ELF-1 (cell line): ENCODE measurements around the gene TBC1D22A.

Experiments
- DNase-seq: peaks from one replicate; pipeline ENCODE4 v3.0.0-alpha.2; 2016; ENCODE audit warnings: low read depth, low spot score

The TBC1D22A gene

GRCh38 chr22:47199979-47200272, 437.5 kb downstream of the TBC1D22A start:
- no peak for DNase-seq

DNA sequence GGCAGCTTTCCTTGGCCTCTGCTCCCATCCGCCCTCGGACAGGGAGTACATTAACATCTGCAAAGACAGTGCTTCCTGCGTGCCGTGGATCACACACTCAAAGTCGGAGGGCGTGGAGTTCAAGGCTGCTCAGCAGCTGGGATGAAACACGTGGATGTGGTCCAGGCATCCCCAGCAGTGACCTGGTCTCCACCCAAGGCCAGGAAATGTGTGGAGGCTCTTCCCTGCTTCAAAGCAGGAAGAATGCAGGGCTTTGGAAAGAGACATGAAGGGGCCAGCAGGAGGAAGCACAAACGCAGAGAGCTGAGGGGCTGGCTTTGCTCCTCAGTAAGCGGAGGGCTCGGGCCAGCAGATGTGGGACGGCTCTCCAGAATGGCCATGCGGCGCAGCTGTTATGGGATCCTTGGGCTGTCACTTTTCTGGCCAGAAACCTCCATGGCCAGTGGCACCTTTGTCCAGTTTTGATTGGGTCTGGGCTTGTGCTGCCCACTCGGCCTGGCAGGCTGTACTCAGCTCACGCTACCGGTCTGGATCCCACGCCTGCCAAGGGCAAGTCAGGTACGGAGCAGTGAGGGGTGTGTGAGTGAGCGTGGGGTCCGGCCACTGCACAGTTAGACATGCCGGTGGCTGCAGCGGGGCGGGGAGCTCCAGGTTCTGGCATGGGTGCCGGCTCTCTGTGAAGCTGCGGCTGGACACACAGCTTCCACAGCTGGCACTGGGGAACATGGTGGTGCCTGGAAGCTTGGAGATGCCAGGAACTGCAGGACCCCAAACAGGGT, 438.0 kb downstream of the TBC1D22A start:
- peak; percentile 23 for DNase-seq

DNA sequence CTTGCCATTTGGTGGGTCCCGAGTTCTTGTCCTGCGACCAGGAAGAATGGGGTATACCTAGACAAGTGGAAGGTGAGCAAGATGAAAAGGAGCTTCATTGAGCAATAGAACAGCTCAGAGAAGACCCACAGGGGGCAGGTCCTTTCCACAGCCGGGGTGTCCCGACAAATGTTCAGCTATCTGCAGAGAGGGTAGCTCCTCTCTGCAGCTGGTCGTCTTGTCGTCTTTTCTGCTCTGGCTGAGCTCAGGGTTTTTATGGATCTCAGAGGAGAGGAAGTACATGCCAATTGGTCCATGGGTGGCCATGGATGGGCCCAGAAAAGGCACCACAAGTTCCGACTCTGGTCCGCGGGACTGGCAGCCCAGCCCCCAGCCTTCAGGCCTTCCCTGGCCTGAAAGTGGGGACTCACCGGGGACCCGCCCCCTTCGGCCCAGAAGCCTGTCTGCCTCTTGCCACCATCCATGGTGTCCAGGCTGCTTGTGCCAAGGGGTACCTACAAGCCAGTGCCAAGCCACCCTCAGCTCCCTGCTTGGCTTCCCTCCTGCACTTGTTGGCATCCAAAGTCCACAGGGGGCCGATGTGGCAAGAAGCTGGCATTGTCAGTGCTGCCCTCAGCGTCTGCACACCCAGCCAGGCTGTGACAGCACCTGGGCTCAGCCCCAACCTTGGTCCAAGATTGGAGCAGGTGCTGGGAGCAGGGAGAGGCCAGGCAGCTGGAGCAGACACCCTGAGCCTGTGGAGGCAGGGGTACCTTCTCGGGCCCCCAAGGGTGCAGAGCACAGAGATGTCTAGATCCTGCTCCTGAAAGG, 438.9 kb downstream of the TBC1D22A start:
- no peak for DNase-seq

- no peak for DNase-seq
Measured at GRCh38 chr22:47201996-47202818, 439.8 kb downstream of the TBC1D22A start.

GRCh38 chr22:47202819-47203553, 440.5 kb downstream of the TBC1D22A start:
- DNase-seq, result no peak

DNA sequence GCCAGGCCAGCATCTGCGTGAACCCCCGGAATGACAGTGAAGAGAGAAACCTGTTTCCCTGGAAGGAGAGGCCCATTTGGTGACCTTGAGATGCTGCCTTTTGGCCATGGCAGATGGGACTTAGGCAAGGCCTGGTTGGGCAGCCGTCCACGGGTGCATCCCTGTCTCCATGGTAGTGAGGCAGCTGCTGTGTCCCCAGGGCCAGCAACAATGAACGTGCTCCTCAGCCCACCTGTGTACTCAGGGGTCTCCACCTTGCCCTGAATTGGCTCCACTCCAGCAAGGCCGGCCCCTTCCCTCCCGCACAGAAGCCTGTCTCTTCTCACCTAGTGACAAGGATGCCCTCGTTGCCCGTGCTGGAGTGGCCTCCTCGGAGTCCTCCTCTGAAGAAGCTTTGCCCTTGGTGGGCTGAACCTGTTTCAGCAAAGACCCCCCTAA, 441.1 kb downstream of the TBC1D22A start:
- DNase-seq, result no peak

DNA sequence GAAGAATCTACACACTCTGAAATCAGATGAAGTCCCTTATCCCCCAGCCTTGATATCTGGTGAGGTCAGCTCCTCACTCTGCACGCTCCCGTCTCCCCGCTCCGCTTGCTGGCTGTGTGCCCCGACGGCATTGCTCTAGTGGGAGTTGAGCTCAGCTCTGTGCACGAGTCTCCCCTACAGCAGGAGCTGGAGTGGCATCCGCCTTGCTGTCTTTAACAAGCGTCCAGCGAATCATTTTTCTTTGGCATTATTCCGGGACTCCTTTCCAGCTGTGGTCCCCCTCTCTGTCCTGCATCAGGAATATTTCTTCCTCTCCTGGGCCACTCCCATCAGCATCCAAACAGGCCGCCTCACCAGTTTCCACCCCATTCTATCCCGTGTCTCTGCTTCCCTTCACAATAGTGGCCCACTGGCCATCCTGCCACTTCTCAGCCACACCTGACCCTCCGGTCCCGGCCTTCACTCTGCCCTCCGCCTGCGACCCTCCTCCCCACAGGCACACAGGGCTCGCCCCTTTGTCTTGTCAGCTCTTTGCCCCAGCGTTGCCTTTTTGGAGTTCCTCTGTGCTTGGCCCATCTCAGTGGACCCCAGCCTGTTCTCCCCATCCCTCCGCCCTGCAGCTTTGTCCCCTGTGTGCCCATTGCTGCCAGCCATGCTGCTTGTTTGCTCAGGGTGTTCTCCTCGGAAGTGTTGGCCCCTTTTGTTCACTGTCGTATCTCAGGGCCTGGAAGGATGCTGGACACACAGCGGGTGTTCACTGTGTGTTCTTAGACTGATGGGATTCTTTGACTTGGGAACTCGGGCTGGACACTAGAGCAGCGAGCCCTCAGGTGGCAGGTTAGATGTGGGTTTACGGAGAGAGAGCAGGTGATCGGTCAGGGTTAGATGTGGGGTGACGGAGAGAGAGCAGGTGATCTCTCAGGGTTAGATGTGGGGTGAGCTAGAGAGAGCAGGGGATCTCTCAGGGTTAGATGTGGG, 441.8 kb downstream of the TBC1D22A start:
- DNase-seq, result no peak

DNA sequence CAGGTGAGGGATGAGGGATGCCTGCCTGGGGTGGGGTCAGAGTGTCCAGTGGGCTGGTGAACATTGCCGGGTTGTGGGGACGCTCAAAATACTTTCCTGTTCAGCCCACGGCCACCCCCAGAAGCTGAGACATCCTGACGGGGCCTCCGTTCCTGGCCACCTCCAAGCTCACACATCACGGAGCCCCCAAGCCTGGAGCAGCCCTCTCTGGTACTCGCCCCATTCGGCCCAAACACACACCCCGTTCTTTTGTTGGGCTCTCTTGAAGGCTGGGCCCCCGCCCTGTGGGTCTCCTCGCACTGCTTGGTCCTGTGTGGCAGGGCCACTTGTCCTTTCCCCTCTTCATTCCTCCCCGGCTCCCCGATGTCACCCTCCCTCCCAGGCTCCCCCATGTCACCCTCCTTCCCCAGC, 442.6 kb downstream of the TBC1D22A start:
- DNase-seq, result no peak

DNA sequence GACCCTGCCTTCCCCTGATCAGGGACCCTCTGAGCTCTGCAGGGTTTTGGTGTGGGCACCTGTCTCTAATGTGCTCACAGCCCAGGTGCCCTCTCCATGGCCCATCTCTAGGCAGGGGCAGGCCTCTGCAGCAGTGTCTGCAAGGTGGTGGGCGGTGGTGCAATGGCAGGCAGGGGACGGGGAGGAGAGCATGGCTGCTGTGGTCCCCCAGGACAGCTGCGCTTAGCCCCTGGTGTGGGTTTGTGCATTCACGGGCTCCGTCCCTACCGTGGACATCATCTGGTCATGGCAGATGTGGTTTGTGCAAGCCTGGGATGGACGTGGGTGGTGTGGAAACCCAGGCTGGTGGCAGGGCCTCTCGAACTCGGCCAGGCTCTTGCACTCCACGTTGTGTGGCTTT, 443.1 kb downstream of the TBC1D22A start:
- DNase-seq, result no peak

DNA sequence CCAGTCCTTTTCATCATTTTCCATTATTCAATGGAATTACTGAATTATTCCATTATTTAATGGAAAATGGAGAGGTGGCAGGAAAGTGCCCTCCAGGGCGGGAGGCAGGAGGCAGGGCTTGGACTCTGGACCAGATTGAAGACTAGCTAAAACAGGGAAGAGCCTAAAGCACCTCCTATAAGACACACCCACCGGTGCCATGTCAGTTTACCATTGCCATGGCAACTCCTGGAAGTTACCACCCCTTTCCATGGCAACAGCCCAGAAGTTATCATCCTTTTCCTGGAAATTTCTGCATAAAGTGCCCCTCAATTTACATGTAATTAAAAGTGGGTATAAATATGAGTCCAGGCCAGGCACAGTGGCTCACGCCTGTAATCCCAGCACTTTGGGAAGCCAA, 443.7 kb downstream of the TBC1D22A start:
- DNase-seq, result no peak

GRCh38 chr22:47206666-47207218, 444.3 kb downstream of the TBC1D22A start:
- DNase-seq, result no peak

DNA sequence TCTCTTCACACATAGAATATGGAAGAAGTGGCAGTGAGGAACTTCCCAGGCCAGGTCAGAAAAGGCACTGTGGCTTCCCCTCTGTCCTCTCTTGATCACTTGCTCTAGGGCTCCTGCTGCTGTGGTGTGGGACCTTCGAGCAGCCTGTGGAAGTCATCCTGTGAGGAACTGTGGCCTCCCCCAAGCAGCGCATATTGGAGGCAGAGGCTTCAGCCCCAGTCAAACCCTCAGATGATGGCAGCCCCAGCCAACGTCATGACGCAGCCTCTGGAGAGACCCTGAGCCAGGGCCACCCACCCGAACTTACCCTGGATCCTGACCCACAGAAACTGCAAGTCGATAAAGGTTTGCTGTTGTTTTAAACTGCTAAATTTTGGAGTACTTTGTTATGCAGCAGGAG, 444.9 kb downstream of the TBC1D22A start:
- no peak for DNase-seq

GRCh38 chr22:47207846-47208554, 445.6 kb downstream of the TBC1D22A start:
- DNase-seq, result no peak

- no peak for DNase-seq
Measured at GRCh38 chr22:47208630-47209029, 446.2 kb downstream of the TBC1D22A start.

- no peak for DNase-seq
Measured at GRCh38 chr22:47209040-47209514, 446.6 kb downstream of the TBC1D22A start.

- no peak for DNase-seq
Measured at GRCh38 chr22:47209547-47210023, 447.1 kb downstream of the TBC1D22A start.

GRCh38 chr22:47210112-47210657, 447.7 kb downstream of the TBC1D22A start:
- DNase-seq, result no peak

GRCh38 chr22:47210686-47211085, 448.2 kb downstream of the TBC1D22A start:
- DNase-seq, result no peak
